ENCODE data around the gene LRRC9. TPM values are rescaled to one million over a fixed set of nuclear protein-coding genes. Genes with fewer than 3 reads are reported as not detected.

Gene LRRC9
- total RNA-seq, 1 experiment from 2014 or later = 0.77 TPM

DNA sequence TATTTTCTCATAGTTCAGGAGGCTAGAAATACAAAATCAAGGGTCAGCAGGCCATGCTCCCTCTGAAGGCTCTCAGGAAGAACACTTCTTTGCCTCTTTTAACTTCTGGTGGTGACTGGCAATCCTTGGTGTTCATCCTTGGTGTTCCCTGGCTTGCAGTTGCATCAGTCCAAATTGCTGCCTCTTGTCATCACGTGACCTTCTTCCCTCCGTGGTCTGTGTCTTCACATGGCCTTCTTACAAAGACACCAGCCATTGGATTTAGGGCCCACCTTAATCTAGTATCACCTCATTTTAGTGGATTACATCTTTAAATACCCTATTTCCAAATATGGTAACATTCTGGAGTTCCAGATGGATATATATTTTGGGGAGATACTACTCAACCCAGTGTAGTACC lies 7.5 kb upstream of the LRRC9 start:
- no peaks in the 10 kb centered on the region for H3K23me2 ChIP-seq (ENCODE audit: insufficient read length, low read depth, low read length, poor library complexity, severe bottlenecking)
- H3K36me3 Mint-ChIP-seq (ENCODE audit: insufficient read depth in 1 of 3, low read depth in 3 of 3) = peaks cover 4 to 20% (median 7%) of the 10 kb centered on the region in 3 experiments
- TF ChIP-seq, protein P1, sequence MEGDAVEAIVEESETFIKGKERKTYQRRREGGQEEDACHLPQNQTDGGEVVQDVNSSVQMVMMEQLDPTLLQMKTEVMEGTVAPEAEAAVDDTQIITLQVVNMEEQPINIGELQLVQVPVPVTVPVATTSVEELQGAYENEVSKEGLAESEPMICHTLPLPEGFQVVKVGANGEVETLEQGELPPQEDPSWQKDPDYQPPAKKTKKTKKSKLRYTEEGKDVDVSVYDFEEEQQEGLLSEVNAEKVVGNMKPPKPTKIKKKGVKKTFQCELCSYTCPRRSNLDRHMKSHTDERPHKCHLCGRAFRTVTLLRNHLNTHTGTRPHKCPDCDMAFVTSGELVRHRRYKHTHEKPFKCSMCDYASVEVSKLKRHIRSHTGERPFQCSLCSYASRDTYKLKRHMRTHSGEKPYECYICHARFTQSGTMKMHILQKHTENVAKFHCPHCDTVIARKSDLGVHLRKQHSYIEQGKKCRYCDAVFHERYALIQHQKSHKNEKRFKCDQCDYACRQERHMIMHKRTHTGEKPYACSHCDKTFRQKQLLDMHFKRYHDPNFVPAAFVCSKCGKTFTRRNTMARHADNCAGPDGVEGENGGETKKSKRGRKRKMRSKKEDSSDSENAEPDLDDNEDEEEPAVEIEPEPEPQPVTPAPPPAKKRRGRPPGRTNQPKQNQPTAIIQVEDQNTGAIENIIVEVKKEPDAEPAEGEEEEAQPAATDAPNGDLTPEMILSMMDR (conservative IDR thresholded peaks at IDR 0.05) = no peak
- no peaks in the 10 kb centered on the region for H3K4me1 ChIP-seq (ENCODE audit: insufficient read depth, low read length)
- H3K79me1 ChIP-seq (ENCODE audit: insufficient read depth, low read depth, low read length, poor library complexity, severe bottlenecking) = no peaks in the 10 kb centered on the region
- no peak overlapping the region for H2BK120ac ChIP-seq (ENCODE audit: low read depth, low read length, poor library complexity, severe bottlenecking)
- peak overlapping the region; percentile 87 for H4K5ac ChIP-seq (ENCODE audit: insufficient read length, low read depth, low read length)
- no peak overlapping the region for H3K27ac Mint-ChIP-seq
- no peak overlapping the region for H2BK15ac ChIP-seq (ENCODE audit: low read depth, low read length)
- no peak overlapping the region for H2BK5ac ChIP-seq (ENCODE audit: insufficient read length, low read length)
- DNase-seq = no peak
- H2AFZ ChIP-seq (ENCODE audit: low read length) = no peak overlapping the region
- H3K4ac ChIP-seq (ENCODE audit: low read depth, low read length) = no peak overlapping the region
- no peak overlapping the region for H2BK12ac ChIP-seq (ENCODE audit: insufficient read length, low read depth, low read length)
- H3K9me3 ChIP-seq (ENCODE audit: control insufficient read depth, low read depth, low read length) = no peaks in the 10 kb centered on the region
- no peak overlapping the region for H3K56ac ChIP-seq (ENCODE audit: insufficient read length, low read depth, low read length)
- peaks cover 7 to 11% of the 10 kb centered on the region in 2 experiments for H3K4me1 Mint-ChIP-seq
- H4K8ac ChIP-seq (replicated peaks; ENCODE audit: insufficient read length, low read depth, low read length) = no peak overlapping the region
- H3K27me3 ChIP-seq (ENCODE audit: insufficient read depth, low read length) = no peaks in the 10 kb centered on the region
- H3K27ac ChIP-seq (ENCODE audit: insufficient read length, low read depth, low read length) = no peak overlapping the region
- H2AK5ac ChIP-seq (ENCODE audit: insufficient read length, low read length) = no peak overlapping the region
- H3K9me3 Mint-ChIP-seq = peaks cover 0 to 2% of the 10 kb centered on the region in 2 experiments; a peak in 2 of 5 replicates
- H3K14ac ChIP-seq (ENCODE audit: insufficient read depth, low read length) = no peak overlapping the region
- no peaks in the 10 kb centered on the region; the same call in 1 of the 2 replicates for H3K27me3 Mint-ChIP-seq (ENCODE audit: low read depth)
- no peak overlapping the region for H4K91ac ChIP-seq (ENCODE audit: insufficient read length, low read depth, low read length)
- no peak overlapping the region for H2BK20ac ChIP-seq (ENCODE audit: low read depth, low read length, poor library complexity, severe bottlenecking)
- no peak overlapping the region for H3K4me3 Mint-ChIP-seq
- no peaks in the 10 kb centered on the region for H4K20me1 ChIP-seq (ENCODE audit: control insufficient read depth, insufficient read depth, insufficient read length)
- WGBS (ENCODE audit: extremely low coverage, insufficient read length, low lambda C conversion rate) = no CpG with 5 or more reads among the region's 2 CpGs
- H3K23ac ChIP-seq (ENCODE audit: insufficient read length, low read depth, low read length) = no peak overlapping the region
- no peaks in the 10 kb centered on the region for H3K79me2 ChIP-seq (ENCODE audit: insufficient read depth, low read length)
- no peak overlapping the region for H3K9ac ChIP-seq (ENCODE audit: extremely low read depth, insufficient read length, low read length)
- no peak overlapping the region for H3K4me2 ChIP-seq (ENCODE audit: insufficient read depth, insufficient read length, low read length)
- no peak overlapping the region for H3K18ac ChIP-seq (ENCODE audit: insufficient read length, low read depth, low read length)
- no peak overlapping the region for H3T11ph ChIP-seq (ENCODE audit: low read length)
